ENCODE data around the gene KAZN. TPM values are rescaled to one million over a fixed set of nuclear protein-coding genes. Genes with fewer than 3 reads are reported as not detected.

Gene KAZN
- total and polyA plus RNA-seq, 4 experiments from 2014 or later = 0.08 to 0.47 TPM; not detected in 2

- CTCF ChIA-PET (ENCODE audit: partially characterized antibody) = no interaction called here
- Mint-ChIP-seq H3K27me3 (peaks cover 10 to 11% of the 10 kb centered on the region in 2 donors), H3K27ac (no peak overlapping the region), H3K4me3 (no peak overlapping the region), H3K4me1 (no peaks in the 10 kb centered on the region), H3K36me3 (peaks cover 0 to 3% of the 10 kb centered on the region in 2 donors), H3K9me3 (peaks cover 8 to 37% (median 26%) of the 10 kb centered on the region in 8 donors)
- Histone ChIP-seq H3K9me3 (ENCODE audit: control insufficient read depth in 1 of 2, low read length in 2 of 2) (peaks cover 4 to 8% of the 10 kb centered on the region in 2 donors), H3K27me3 (ENCODE audit: insufficient read depth, low read length) (no peaks in the 10 kb centered on the region), H3K4me1 (ENCODE audit: insufficient read depth, low read length) (no peaks in the 10 kb centered on the region), H3K36me3 (ENCODE audit: insufficient read depth, low read length) (no peaks in the 10 kb centered on the region), H3K4me3 (ENCODE audit: low read length in 2 of 2) (no peak overlapping the region), H3K27ac (ENCODE audit: low read depth, low read length) (no peak overlapping the region)
- intact Hi-C loops (cut with micrococcal nuclease) = no loop called here
- no peak for DNase-seq
- POLR2A ChIA-PET (ENCODE audit: partially characterized antibody) = no interaction called here
Observed at GRCh38 chr1:14841951-14842350, 243.5 kb downstream of the KAZN start.

GRCh38 chr1:14842361-14842760 lies 243.9 kb downstream of the KAZN start:
- Mint-ChIP-seq H3K4me3 (no peak overlapping the region), H3K27me3 (peaks cover 10 to 11% of the 10 kb centered on the region in 2 donors), H3K9me3 (peaks cover 8 to 37% (median 26%) of the 10 kb centered on the region in 8 donors), H3K27ac (no peak overlapping the region), H3K4me1 (no peaks in the 10 kb centered on the region), H3K36me3 (peaks cover 0 to 3% of the 10 kb centered on the region in 2 donors)
- H3K36me3 ChIP-seq (ENCODE audit: insufficient read depth, low read length) = no peaks in the 10 kb centered on the region
- no peak overlapping the region for H3K4me3 ChIP-seq (ENCODE audit: low read length in 2 of 2)
- H3K9me3 ChIP-seq (ENCODE audit: control insufficient read depth in 1 of 2, low read length in 2 of 2) = peaks cover 4 to 8% of the 10 kb centered on the region in 2 donors
- H3K4me1 ChIP-seq (ENCODE audit: insufficient read depth, low read length) = no peaks in the 10 kb centered on the region
- H3K27me3 ChIP-seq (ENCODE audit: insufficient read depth, low read length) = no peaks in the 10 kb centered on the region
- CTCF ChIA-PET (ENCODE audit: partially characterized antibody) = no interaction called here
- POLR2A ChIA-PET (ENCODE audit: partially characterized antibody) = no interaction called here
- DNase-seq = no peak
- H3K27ac ChIP-seq (ENCODE audit: low read depth, low read length) = no peak overlapping the region
- intact Hi-C loops (cut with micrococcal nuclease) = no loop called here

GRCh38 chr1:14842891-14843290 lies 244.4 kb downstream of the KAZN start:
- no peaks in the 10 kb centered on the region for H3K4me1 Mint-ChIP-seq
- no peak overlapping the region for H3K27ac ChIP-seq (ENCODE audit: low read depth, low read length)

GRCh38 chr1:14843525-14843924 lies 245.0 kb downstream of the KAZN start:
- Histone ChIP-seq H3K36me3 (ENCODE audit: insufficient read depth, low read length) (no peaks in the 10 kb centered on the region), H3K4me3 (ENCODE audit: low read length in 2 of 2) (no peak overlapping the region), H3K9me3 (ENCODE audit: control insufficient read depth in 1 of 2, low read length in 2 of 2) (peaks cover 4 to 8% of the 10 kb centered on the region in 2 donors), H3K27ac (ENCODE audit: low read depth, low read length) (no peak overlapping the region), H3K4me1 (ENCODE audit: insufficient read depth, low read length) (no peaks in the 10 kb centered on the region), H3K27me3 (ENCODE audit: insufficient read depth, low read length) (no peaks in the 10 kb centered on the region)
- intact Hi-C loops (cut with micrococcal nuclease) = no loop called here
- peaks cover 0 to 3% of the 10 kb centered on the region in 2 donors for H3K36me3 Mint-ChIP-seq
- CTCF ChIA-PET (ENCODE audit: partially characterized antibody) = no interaction called here
- H3K27ac Mint-ChIP-seq = no peak overlapping the region
- DNase-seq = no peak
- POLR2A ChIA-PET (ENCODE audit: partially characterized antibody) = no interaction called here
- peaks cover 5 to 11% of the 10 kb centered on the region in 2 donors for H3K27me3 Mint-ChIP-seq
- no peaks in the 10 kb centered on the region for H3K4me1 Mint-ChIP-seq
- no peak overlapping the region for H3K4me3 Mint-ChIP-seq
- peaks cover 8 to 37% (median 26%) of the 10 kb centered on the region in 8 donors for H3K9me3 Mint-ChIP-seq

More at GRCh38 chr1:14842891-14843290, 244.4 kb downstream of the KAZN start:
- no peak for DNase-seq
- Histone ChIP-seq H3K9me3 (ENCODE audit: control insufficient read depth in 1 of 2, low read length in 2 of 2) (peaks cover 4 to 8% of the 10 kb centered on the region in 2 donors), H3K36me3 (ENCODE audit: insufficient read depth, low read length) (no peaks in the 10 kb centered on the region), H3K4me1 (ENCODE audit: insufficient read depth, low read length) (no peaks in the 10 kb centered on the region), H3K27me3 (ENCODE audit: insufficient read depth, low read length) (no peaks in the 10 kb centered on the region), H3K4me3 (ENCODE audit: low read length in 2 of 2) (no peak overlapping the region)
- POLR2A ChIA-PET (ENCODE audit: partially characterized antibody) = no interaction called here
- intact Hi-C loops (cut with micrococcal nuclease) = no loop called here
- Mint-ChIP-seq H3K4me3 (no peak overlapping the region), H3K27me3 (peaks cover 10 to 11% of the 10 kb centered on the region in 2 donors), H3K36me3 (peaks cover 0 to 3% of the 10 kb centered on the region in 2 donors), H3K9me3 (peaks cover 8 to 37% (median 26%) of the 10 kb centered on the region in 8 donors), H3K27ac (no peak overlapping the region)
- CTCF ChIA-PET (ENCODE audit: partially characterized antibody) = no interaction called here

- ChIA-PET POLR2A (ENCODE audit: partially characterized antibody) (no interaction called here), CTCF (ENCODE audit: partially characterized antibody) (no interaction called here)
- intact Hi-C loops (cut with micrococcal nuclease) = no loop called here
- peaks cover 4 to 8% of the 10 kb centered on the region in 2 donors for H3K9me3 ChIP-seq (ENCODE audit: control insufficient read depth in 1 of 2, low read length in 2 of 2)
- Mint-ChIP-seq H3K27ac (no peak overlapping the region), H3K4me3 (no peak overlapping the region), H3K36me3 (peaks cover 0 to 3% of the 10 kb centered on the region in 2 donors), H3K27me3 (peaks cover 4 to 8% of the 10 kb centered on the region in 2 donors), H3K4me1 (no peaks in the 10 kb centered on the region), H3K9me3 (peaks cover 8 to 34% (median 26%) of the 10 kb centered on the region in 8 donors)
- DNase-seq = no peak
- H3K36me3 ChIP-seq (ENCODE audit: insufficient read depth, low read length) = no peaks in the 10 kb centered on the region
- no peak overlapping the region for H3K4me3 ChIP-seq (ENCODE audit: low read length in 2 of 2)
- H3K27ac ChIP-seq (ENCODE audit: low read depth, low read length) = no peak overlapping the region
- no peaks in the 10 kb centered on the region for H3K27me3 ChIP-seq (ENCODE audit: insufficient read depth, low read length)
- H3K4me1 ChIP-seq (ENCODE audit: insufficient read depth, low read length) = no peaks in the 10 kb centered on the region
Observed at GRCh38 chr1:14844356-14844755, 245.9 kb downstream of the KAZN start.

- ChIA-PET POLR2A (ENCODE audit: partially characterized antibody) (no interaction called here), CTCF (ENCODE audit: partially characterized antibody) (no interaction called here)
- peaks cover 4 to 8% of the 10 kb centered on the region in 2 donors for H3K9me3 ChIP-seq (ENCODE audit: control insufficient read depth in 1 of 2, low read length in 2 of 2)
- no peaks in the 10 kb centered on the region for H3K36me3 ChIP-seq (ENCODE audit: insufficient read depth, low read length)
- no peak for DNase-seq
- H3K4me1 ChIP-seq (ENCODE audit: insufficient read depth, low read length) = no peaks in the 10 kb centered on the region
- H3K4me3 Mint-ChIP-seq = no peak overlapping the region
- H3K4me3 ChIP-seq (ENCODE audit: low read length in 2 of 2) = no peak overlapping the region
- intact Hi-C loops (cut with micrococcal nuclease) = no loop called here
- H3K9me3 Mint-ChIP-seq = peaks cover 8 to 33% (median 25%) of the 10 kb centered on the region in 8 donors
- H3K36me3 Mint-ChIP-seq = peaks cover 0 to 3% of the 10 kb centered on the region in 2 donors
- no peak overlapping the region for H3K27ac Mint-ChIP-seq
- no peaks in the 10 kb centered on the region for H3K4me1 Mint-ChIP-seq
- H3K27me3 Mint-ChIP-seq = peaks cover 2 to 5% of the 10 kb centered on the region in 2 donors
- no peaks in the 10 kb centered on the region for H3K27me3 ChIP-seq (ENCODE audit: insufficient read depth, low read length)
- no peak overlapping the region for H3K27ac ChIP-seq (ENCODE audit: low read depth, low read length)
Observed at GRCh38 chr1:14844923-14845617, 246.6 kb downstream of the KAZN start.

GRCh38 chr1:14845851-14846250 lies 247.4 kb downstream of the KAZN start:
- intact Hi-C loops (cut with micrococcal nuclease) = no loop called here
- Histone ChIP-seq H3K36me3 (ENCODE audit: insufficient read depth, low read length) (no peaks in the 10 kb centered on the region), H3K27ac (ENCODE audit: low read depth, low read length) (no peak overlapping the region), H3K27me3 (ENCODE audit: insufficient read depth, low read length) (no peaks in the 10 kb centered on the region), H3K4me1 (ENCODE audit: insufficient read depth, low read length) (no peaks in the 10 kb centered on the region), H3K9me3 (ENCODE audit: control insufficient read depth in 1 of 2, low read length in 2 of 2) (peaks cover 4 to 8% of the 10 kb centered on the region in 2 donors), H3K4me3 (ENCODE audit: low read length in 2 of 2) (no peak overlapping the region)
- DNase-seq = no peak
- Mint-ChIP-seq H3K36me3 (peaks cover 0 to 3% of the 10 kb centered on the region in 2 donors), H3K27me3 (peaks cover 2 to 6% of the 10 kb centered on the region in 2 donors), H3K4me3 (no peak overlapping the region), H3K9me3 (peaks cover 8 to 30% (median 22%) of the 10 kb centered on the region in 8 donors), H3K4me1 (no peaks in the 10 kb centered on the region), H3K27ac (no peak overlapping the region)
- POLR2A ChIA-PET (ENCODE audit: partially characterized antibody) = no interaction called here
- CTCF ChIA-PET (ENCODE audit: partially characterized antibody) = no interaction called here
